ENCODE data around the gene CYBC1.

DNA sequence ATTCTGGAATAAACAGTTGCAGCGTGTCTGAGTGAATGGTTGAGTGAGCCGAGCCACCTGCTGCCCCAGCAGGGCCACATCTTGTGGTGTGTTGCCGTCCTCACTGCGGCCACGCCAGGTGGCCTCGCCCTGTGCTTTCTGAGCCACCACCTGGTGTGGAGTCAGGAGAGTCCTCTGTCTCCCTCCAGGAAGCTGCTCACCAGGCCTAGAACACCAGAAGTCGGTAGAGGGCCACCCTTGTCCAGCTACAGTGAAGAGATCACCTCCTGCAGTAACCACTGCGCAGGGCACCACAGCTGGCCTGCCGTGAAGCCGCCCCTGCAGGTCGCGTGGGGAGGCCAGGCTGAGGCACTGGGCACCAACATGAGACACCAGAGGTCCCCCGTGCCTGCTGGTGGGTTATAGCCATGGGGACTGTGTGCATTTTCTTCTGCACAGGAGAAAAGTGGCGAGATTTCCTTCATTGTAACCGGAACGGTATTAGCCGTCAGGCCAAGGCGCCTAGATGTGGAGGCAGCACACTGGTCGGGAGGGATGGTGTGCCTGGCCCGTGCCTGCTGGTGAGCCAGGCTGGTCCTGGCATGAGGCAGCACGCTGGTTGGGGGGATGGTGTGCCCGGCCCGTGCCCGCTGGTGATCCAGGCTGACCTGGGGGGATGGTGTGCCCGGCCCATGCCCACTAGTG lies 40.1 kb upstream of the CYBC1 start:
- TF ChIP-seq TAF1 (IDR thresholded peaks at IDR 0.05; ENCODE audit: borderline replicate concordance, insufficient read depth, low read length): no peak
- TF ChIP-seq REST (IDR thresholded peaks at IDR 0.05; ENCODE audit: insufficient read depth in 1 of 2, low read depth in 2 of 2, low read length in 2 of 2): no peak
- TF ChIP-seq POLR2AphosphoS5 (IDR thresholded peaks at IDR 0.05; ENCODE audit: low read depth, low read length): no peak
- no peak for TF ChIP-seq SIN3A (IDR thresholded peaks at IDR 0.05; ENCODE audit: borderline replicate concordance, insufficient read depth, low read length)

Measured in PFSK-1 (cell line).